ENCODE data around the gene CHRNG.

CHRNG gene

GRCh38 chr2:232496501-232497270 lies 42.8 kb upstream of the CHRNG start:
- H3K27me3 ChIP-seq (ENCODE audit: control insufficient read depth in 1 of 2, insufficient read depth in 2 of 2, low read length in 2 of 2): peaks cover 0 to 6% of the 10 kb centered on the region in 2 donors
- no peaks in the 10 kb centered on the region for H3K4me1 ChIP-seq (ENCODE audit: control insufficient read depth, insufficient read depth, low read length)
- no peak overlapping the region for H3K27ac ChIP-seq (ENCODE audit: low read length)
- no peaks in the 10 kb centered on the region for H3K36me3 ChIP-seq (ENCODE audit: control insufficient read depth in 2 of 2, insufficient read depth in 2 of 2, low read length in 2 of 2)
- no peak overlapping the region for H3K9ac ChIP-seq (ENCODE audit: low read length in 2 of 2)
- H3K4me3 ChIP-seq (ENCODE audit: low read length in 2 of 2): no peak overlapping the region
- no peaks in the 10 kb centered on the region for H3K9me3 ChIP-seq (ENCODE audit: control insufficient read depth in 2 of 2, low read length in 2 of 2)

GRCh38 chr2:232497348-232497747 lies 42.1 kb upstream of the CHRNG start:
- H3K9me3 ChIP-seq (ENCODE audit: control insufficient read depth in 2 of 2, low read length in 2 of 2): no peaks in the 10 kb centered on the region
- H3K4me3 ChIP-seq (ENCODE audit: low read length in 2 of 2): no peak overlapping the region

GRCh38 chr2:232498452-232498851 lies 41.0 kb upstream of the CHRNG start:
- H3K4me3 ChIP-seq (ENCODE audit: low read length in 2 of 2): no peak overlapping the region
- H3K36me3 ChIP-seq (ENCODE audit: control insufficient read depth in 2 of 2, insufficient read depth in 2 of 2, low read length in 2 of 2): no peaks in the 10 kb centered on the region
- H3K9ac ChIP-seq (ENCODE audit: low read length in 2 of 2): no peak overlapping the region
- H3K4me1 ChIP-seq (ENCODE audit: control insufficient read depth, insufficient read depth, low read length): peaks cover 8% of the 10 kb centered on the region
- no peaks in the 10 kb centered on the region for H3K9me3 ChIP-seq (ENCODE audit: control insufficient read depth in 2 of 2, low read length in 2 of 2)
- H3K27me3 ChIP-seq (ENCODE audit: control insufficient read depth in 1 of 2, insufficient read depth in 2 of 2, low read length in 2 of 2): peaks cover 0 to 11% of the 10 kb centered on the region in 2 donors
- no peak overlapping the region for H3K27ac ChIP-seq (ENCODE audit: low read length)

More at GRCh38 chr2:232497348-232497747, 42.1 kb upstream of the CHRNG start:
- Histone ChIP-seq H3K27ac (ENCODE audit: low read length) (no peak overlapping the region), H3K4me1 (ENCODE audit: control insufficient read depth, insufficient read depth, low read length) (peaks cover under 1% of the 10 kb centered on the region), H3K27me3 (ENCODE audit: control insufficient read depth in 1 of 2, insufficient read depth in 2 of 2, low read length in 2 of 2) (peaks cover 0 to 6% of the 10 kb centered on the region in 2 donors), H3K36me3 (ENCODE audit: control insufficient read depth in 2 of 2, insufficient read depth in 2 of 2, low read length in 2 of 2) (no peaks in the 10 kb centered on the region), H3K9ac (ENCODE audit: low read length in 2 of 2) (no peak overlapping the region)

- no peak overlapping the region for H3K4me3 ChIP-seq (ENCODE audit: low read length in 2 of 2)
- no peak overlapping the region for H3K9ac ChIP-seq (ENCODE audit: low read length in 2 of 2)
- peaks cover 0 to 19% of the 10 kb centered on the region in 2 donors for H3K27me3 ChIP-seq (ENCODE audit: control insufficient read depth in 1 of 2, insufficient read depth in 2 of 2, low read length in 2 of 2)
- H3K36me3 ChIP-seq (ENCODE audit: control insufficient read depth in 2 of 2, insufficient read depth in 2 of 2, low read length in 2 of 2): no peaks in the 10 kb centered on the region
- peaks cover 12% of the 10 kb centered on the region for H3K4me1 ChIP-seq (ENCODE audit: control insufficient read depth, insufficient read depth, low read length)
- H3K27ac ChIP-seq (ENCODE audit: low read length): no peak overlapping the region
- H3K9me3 ChIP-seq (ENCODE audit: control insufficient read depth in 2 of 2, low read length in 2 of 2): no peaks in the 10 kb centered on the region
These were observed 38.1 kb upstream of the CHRNG start for GRCh38 chr2:232501331-232501771.

GRCh38 chr2:232501794-232502390 lies 37.6 kb upstream of the CHRNG start:
- Histone ChIP-seq H3K9me3 (ENCODE audit: control insufficient read depth in 2 of 2, low read length in 2 of 2) (no peaks in the 10 kb centered on the region), H3K27ac (ENCODE audit: low read length) (no peak overlapping the region), H3K36me3 (ENCODE audit: control insufficient read depth in 2 of 2, insufficient read depth in 2 of 2, low read length in 2 of 2) (no peaks in the 10 kb centered on the region), H3K4me1 (ENCODE audit: control insufficient read depth, insufficient read depth, low read length) (peaks cover 12% of the 10 kb centered on the region), H3K9ac (ENCODE audit: low read length in 2 of 2) (no peak overlapping the region), H3K27me3 (ENCODE audit: control insufficient read depth in 1 of 2, insufficient read depth in 2 of 2, low read length in 2 of 2) (peaks cover 0 to 19% of the 10 kb centered on the region in 2 donors), H3K4me3 (ENCODE audit: low read length in 2 of 2) (no peak overlapping the region)

- Histone ChIP-seq H3K27me3 (ENCODE audit: control insufficient read depth in 1 of 2, insufficient read depth in 2 of 2, low read length in 2 of 2) (peaks cover 0 to 19% of the 10 kb centered on the region in 2 donors), H3K36me3 (ENCODE audit: control insufficient read depth in 2 of 2, insufficient read depth in 2 of 2, low read length in 2 of 2) (no peaks in the 10 kb centered on the region), H3K9ac (ENCODE audit: low read length in 2 of 2) (peak overlapping the region in 1 of 2 donors; percentile 33), H3K27ac (ENCODE audit: low read length) (no peak overlapping the region), H3K9me3 (ENCODE audit: control insufficient read depth in 2 of 2, low read length in 2 of 2) (no peaks in the 10 kb centered on the region), H3K4me1 (ENCODE audit: control insufficient read depth, insufficient read depth, low read length) (peaks cover 12% of the 10 kb centered on the region), H3K4me3 (ENCODE audit: low read length in 2 of 2) (peak overlapping the region; percentile 59 to 73)
These were observed 37.0 kb upstream of the CHRNG start for GRCh38 chr2:232502511-232502910.

- H3K9ac ChIP-seq (ENCODE audit: low read length in 2 of 2): peak overlapping the region; percentile 46 to 71
- peaks cover 12% of the 10 kb centered on the region for H3K4me1 ChIP-seq (ENCODE audit: control insufficient read depth, insufficient read depth, low read length)
- no peak overlapping the region for H3K27ac ChIP-seq (ENCODE audit: low read length)
- H3K4me3 ChIP-seq (ENCODE audit: low read length in 2 of 2): peak overlapping the region; percentile 50 to 73
- H3K9me3 ChIP-seq (ENCODE audit: control insufficient read depth in 2 of 2, low read length in 2 of 2): no peaks in the 10 kb centered on the region
- peaks cover 0 to 14% of the 10 kb centered on the region in 2 donors for H3K27me3 ChIP-seq (ENCODE audit: control insufficient read depth in 1 of 2, insufficient read depth in 2 of 2, low read length in 2 of 2)
- H3K36me3 ChIP-seq (ENCODE audit: control insufficient read depth in 2 of 2, insufficient read depth in 2 of 2, low read length in 2 of 2): no peaks in the 10 kb centered on the region
These were observed 36.3 kb upstream of the CHRNG start for GRCh38 chr2:232502911-232503808.

GRCh38 chr2:232503809-232504323 lies 35.6 kb upstream of the CHRNG start:
- Histone ChIP-seq H3K36me3 (ENCODE audit: control insufficient read depth in 2 of 2, insufficient read depth in 2 of 2, low read length in 2 of 2) (no peaks in the 10 kb centered on the region), H3K27me3 (ENCODE audit: control insufficient read depth in 1 of 2, insufficient read depth in 2 of 2, low read length in 2 of 2) (peaks cover 0 to 14% of the 10 kb centered on the region in 2 donors), H3K9ac (ENCODE audit: low read length in 2 of 2) (peak overlapping the region; percentile 46 to 71), H3K4me3 (ENCODE audit: low read length in 2 of 2) (peak overlapping the region; percentile 50 to 73), H3K27ac (ENCODE audit: low read length) (no peak overlapping the region), H3K4me1 (ENCODE audit: control insufficient read depth, insufficient read depth, low read length) (peaks cover 12% of the 10 kb centered on the region), H3K9me3 (ENCODE audit: control insufficient read depth in 2 of 2, low read length in 2 of 2) (no peaks in the 10 kb centered on the region)

GRCh38 chr2:232504438-232504837 lies 35.1 kb upstream of the CHRNG start:
- peaks cover 0 to 14% of the 10 kb centered on the region in 2 donors for H3K27me3 ChIP-seq (ENCODE audit: control insufficient read depth in 1 of 2, insufficient read depth in 2 of 2, low read length in 2 of 2)
- peaks cover 12% of the 10 kb centered on the region for H3K4me1 ChIP-seq (ENCODE audit: control insufficient read depth, insufficient read depth, low read length)
- H3K27ac ChIP-seq (ENCODE audit: low read length): no peak overlapping the region

GRCh38 chr2:232505856-232506255 lies 33.6 kb upstream of the CHRNG start:
- Histone ChIP-seq H3K27me3 (ENCODE audit: control insufficient read depth in 1 of 2, insufficient read depth in 2 of 2, low read length in 2 of 2) (peaks cover 0 to 14% of the 10 kb centered on the region in 2 donors), H3K9ac (ENCODE audit: low read length in 2 of 2) (no peak overlapping the region), H3K9me3 (ENCODE audit: control insufficient read depth in 2 of 2, low read length in 2 of 2) (no peaks in the 10 kb centered on the region), H3K4me3 (ENCODE audit: low read length in 2 of 2) (no peak overlapping the region), H3K27ac (ENCODE audit: low read length) (no peak overlapping the region), H3K36me3 (ENCODE audit: control insufficient read depth in 2 of 2, insufficient read depth in 2 of 2, low read length in 2 of 2) (no peaks in the 10 kb centered on the region), H3K4me1 (ENCODE audit: control insufficient read depth, insufficient read depth, low read length) (peaks cover 12% of the 10 kb centered on the region)

More at GRCh38 chr2:232504438-232504837, 35.1 kb upstream of the CHRNG start:
- no peak overlapping the region for H3K9ac ChIP-seq (ENCODE audit: low read length in 2 of 2)
- H3K9me3 ChIP-seq (ENCODE audit: control insufficient read depth in 2 of 2, low read length in 2 of 2): no peaks in the 10 kb centered on the region
- no peak overlapping the region for H3K4me3 ChIP-seq (ENCODE audit: low read length in 2 of 2)
- H3K36me3 ChIP-seq (ENCODE audit: control insufficient read depth in 2 of 2, insufficient read depth in 2 of 2, low read length in 2 of 2): no peaks in the 10 kb centered on the region

Data from stomach smooth muscle (tissue), 2 donors.